Smooth muscle cell (in vitro differentiated cells): ENCODE measurements around the gene TBX19. TPM values are rescaled to one million over a fixed set of nuclear protein-coding genes. Genes with fewer than 3 reads are reported as not detected.

Experiments
- DNase-seq: peaks from one replicate; lab custom pipeline; 2025; ENCODE audit not compliant: unreplicated experiment; lab: John Stamatoyannopoulos, UW
- H2AFZ ChIP-seq: fragments of 200-600 bp; sonication (generic); 2 replicates; pipeline ENCODE4 v1.6.0; 2016; ENCODE audit warnings: antibody characterized with exemption, low read depth, mild to moderate bottlenecking
- H3F3A ChIP-seq: fragments of 200-600 bp; sonication (generic); 2 replicates; pipeline ENCODE4 v1.6.0; 2017; ENCODE audit warnings: antibody characterized with exemption, low read depth
- H3K27ac ChIP-seq: fragments of 200-600 bp; sonication (generic); 2 replicates; pipeline ENCODE4 v1.5.1; 2016; ENCODE audit warnings: low read depth, mild to moderate bottlenecking
- H3K27me3 ChIP-seq: fragments of 200-600 bp; sonication (generic); 2 replicates; pipeline ENCODE4 v1.6.1; 2016; ENCODE audit warnings: low read depth, mild to moderate bottlenecking
- H3K36me3 ChIP-seq: fragments of 200-600 bp; sonication (generic); 2 replicates; pipeline ENCODE4 v1.5.1; 2016; ENCODE audit warnings: low read depth
- H3K4me1 ChIP-seq: fragments of 200-600 bp; sonication (generic); 2 replicates; pipeline ENCODE4 v1.5.1; 2016; ENCODE audit warnings: low read depth
- H3K4me2 ChIP-seq: fragments of 200-600 bp; sonication (generic); 2 replicates; pipeline ENCODE4 v1.6.0; 2016; ENCODE audit warnings: mild to moderate bottlenecking
- H3K4me3 ChIP-seq: fragments of 200-600 bp; sonication (generic); 2 replicates; pipeline ENCODE4 v1.5.1; 2016; ENCODE audit warnings: mild to moderate bottlenecking
- H3K79me2 ChIP-seq: fragments of 200-600 bp; sonication (generic); 2 replicates; pipeline ENCODE4 v1.6.0; 2016; ENCODE audit warnings: low read depth, mild to moderate bottlenecking
- H3K9ac ChIP-seq: fragments of 200-600 bp; sonication (generic); 2 replicates; pipeline ENCODE4 v1.6.0; 2016; ENCODE audit warnings: low read depth
- H3K9me3 ChIP-seq: fragments of 200-600 bp; sonication (generic); replicated peaks from 2 replicates; pipeline ENCODE4 v1.5.1; 2016; ENCODE audit warnings: low read depth
- H4K20me1 ChIP-seq: fragments of 200-600 bp; sonication (generic); 2 replicates; pipeline ENCODE4 v1.6.0; 2016; ENCODE audit warnings: low read depth
- WGBS: methylation state at CpG from one replicate; pipeline ENCODE4 v1.1.7; 2016; ENCODE audit warnings: low lambda C conversion rate; 5-methylcytosine and 5-hydroxymethylcytosine counted together
- polyA plus RNA-seq: library from polyadenylated mRNA; unstranded; fragments of >200 nt; fragmentation: Nextera tagmentation; extraction: Ambion mirVana; gene quantifications from 2 replicates; pipeline ENCODE4 v1.2.1, GENCODE V29; 2016
- total RNA-seq: library from RNA; depleted of rRNA; stranded (reverse); fragments of >200 nt; gene quantifications from 2 replicates; pipeline ENCODE4 v1.2.3, GENCODE V29; 2014
- TF ChIP-seq, protein P1 (sequence below): fragments of 200-600 bp; sonication (generic); IDR thresholded peaks from 2 replicates; pipeline ENCODE4 v1.5.1; 2017; ENCODE audit warnings: borderline replicate concordance, mild to moderate bottlenecking, antibody characterized with exemption; ENCODE audit not compliant: insufficient read depth, poor library complexity, severe bottlenecking

TBX19 gene
- total and polyA plus RNA-seq, 2 experiments from 2014 or later = 0.47 to 3.9 TPM

DNA sequence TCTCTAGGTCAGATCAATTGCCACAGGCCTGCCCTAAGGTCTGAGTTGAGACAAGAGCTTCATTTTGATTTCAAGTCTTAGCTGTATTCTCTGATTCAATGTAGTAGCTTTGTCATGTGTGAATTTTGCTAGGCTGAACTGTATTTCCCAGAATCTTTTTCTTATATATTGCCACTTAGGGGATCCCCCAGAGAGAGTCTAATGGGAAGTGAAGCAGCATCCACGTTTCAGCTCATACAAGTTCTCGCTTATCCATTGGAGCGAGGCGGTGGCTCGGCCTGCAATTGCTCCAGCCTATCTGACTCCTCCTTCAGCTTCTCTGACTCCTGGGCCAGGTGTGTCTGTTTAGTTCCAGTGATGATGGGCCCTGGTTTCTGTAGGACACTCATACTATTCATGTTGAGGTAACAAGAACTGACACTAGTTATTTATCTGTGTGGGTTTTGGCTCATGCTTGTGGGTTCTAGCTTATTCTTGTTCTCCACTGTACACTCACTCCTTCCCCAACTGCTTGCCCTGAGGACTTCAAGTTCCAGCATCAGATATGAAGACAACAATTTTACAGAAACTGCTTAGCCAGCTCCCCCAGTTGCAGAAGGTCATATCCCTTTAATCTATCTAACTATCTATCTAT, 48.2 kb downstream of the TBX19 start:
- Histone ChIP-seq H3F3A (no peaks in the 10 kb centered on the region), H2AFZ (no peak overlapping the region), H3K79me2 (no peaks in the 10 kb centered on the region), H3K4me1 (peaks cover 1% of the 10 kb centered on the region), H3K27me3 (no peaks in the 10 kb centered on the region), H3K9ac (no peak overlapping the region), H4K20me1 (no peaks in the 10 kb centered on the region), H3K4me2 (no peak overlapping the region), H3K27ac (no peak overlapping the region), H3K36me3 (no peaks in the 10 kb centered on the region), H3K9me3 (no peaks in the 10 kb centered on the region), H3K4me3 (no peak overlapping the region)
- TF ChIP-seq, protein P1, sequence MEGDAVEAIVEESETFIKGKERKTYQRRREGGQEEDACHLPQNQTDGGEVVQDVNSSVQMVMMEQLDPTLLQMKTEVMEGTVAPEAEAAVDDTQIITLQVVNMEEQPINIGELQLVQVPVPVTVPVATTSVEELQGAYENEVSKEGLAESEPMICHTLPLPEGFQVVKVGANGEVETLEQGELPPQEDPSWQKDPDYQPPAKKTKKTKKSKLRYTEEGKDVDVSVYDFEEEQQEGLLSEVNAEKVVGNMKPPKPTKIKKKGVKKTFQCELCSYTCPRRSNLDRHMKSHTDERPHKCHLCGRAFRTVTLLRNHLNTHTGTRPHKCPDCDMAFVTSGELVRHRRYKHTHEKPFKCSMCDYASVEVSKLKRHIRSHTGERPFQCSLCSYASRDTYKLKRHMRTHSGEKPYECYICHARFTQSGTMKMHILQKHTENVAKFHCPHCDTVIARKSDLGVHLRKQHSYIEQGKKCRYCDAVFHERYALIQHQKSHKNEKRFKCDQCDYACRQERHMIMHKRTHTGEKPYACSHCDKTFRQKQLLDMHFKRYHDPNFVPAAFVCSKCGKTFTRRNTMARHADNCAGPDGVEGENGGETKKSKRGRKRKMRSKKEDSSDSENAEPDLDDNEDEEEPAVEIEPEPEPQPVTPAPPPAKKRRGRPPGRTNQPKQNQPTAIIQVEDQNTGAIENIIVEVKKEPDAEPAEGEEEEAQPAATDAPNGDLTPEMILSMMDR = no peak
- no peak for DNase-seq
- WGBS = 89% methylated on average over 5 of the region's 5 CpGs

DNA sequence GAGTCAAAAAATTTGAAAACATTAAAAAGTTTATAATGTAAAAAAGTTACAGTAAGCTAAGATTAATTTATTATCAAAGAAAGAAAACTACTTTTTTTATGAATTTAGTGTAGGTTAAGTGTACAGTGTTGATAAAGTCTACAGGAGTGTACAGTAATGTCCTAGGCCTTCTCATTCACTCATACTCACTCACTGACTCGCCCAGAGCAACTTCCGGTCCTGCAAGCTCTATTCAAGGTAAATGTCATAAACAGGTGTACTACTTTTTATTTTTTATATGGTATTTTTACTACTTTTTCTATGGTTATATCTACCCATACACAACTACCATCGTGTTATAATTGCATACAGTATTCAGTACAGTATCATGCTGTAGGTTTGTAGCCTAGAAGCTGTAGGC, 49.6 kb downstream of the TBX19 start:
- 95% methylated on average over 3 of the region's 3 CpGs for WGBS

DNA sequence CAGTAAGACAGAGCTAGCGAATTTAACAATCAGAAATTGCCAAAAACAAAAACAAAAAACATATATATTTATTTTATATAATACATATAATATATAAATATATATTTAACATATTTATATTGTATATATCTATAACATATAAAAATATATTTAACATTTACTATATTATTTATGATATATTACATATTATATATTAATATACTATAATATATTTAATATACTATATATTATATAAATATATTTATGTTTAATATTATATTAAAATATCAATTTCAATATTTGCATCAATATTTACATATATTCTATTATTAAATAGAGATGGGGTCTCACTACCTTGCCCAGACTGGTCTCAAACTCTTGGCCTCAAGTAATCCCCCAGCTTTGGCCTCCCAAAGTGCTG, 50.9 kb downstream of the TBX19 start:
- Histone ChIP-seq H3K27me3 (no peaks in the 10 kb centered on the region), H4K20me1 (no peaks in the 10 kb centered on the region), H3K9me3 (no peaks in the 10 kb centered on the region), H3K4me2 (no peak overlapping the region), H3K9ac (no peak overlapping the region), H3K79me2 (no peaks in the 10 kb centered on the region), H3K4me3 (no peak overlapping the region), H2AFZ (no peak overlapping the region), H3K4me1 (peaks cover 8% of the 10 kb centered on the region), H3K27ac (no peak overlapping the region), H3K36me3 (no peaks in the 10 kb centered on the region), H3F3A (no peaks in the 10 kb centered on the region)
- DNase-seq = no peak
- 82% methylated on average over 1 of the region's 1 CpG for WGBS
- TF ChIP-seq, protein P1 = no peak

More for the DNA sequence above, 49.6 kb downstream of the TBX19 start:
- Histone ChIP-seq H3K4me1 (peaks cover 8% of the 10 kb centered on the region), H2AFZ (no peak overlapping the region), H3K4me2 (no peak overlapping the region), H3F3A (no peaks in the 10 kb centered on the region), H3K36me3 (no peaks in the 10 kb centered on the region), H3K4me3 (no peak overlapping the region), H3K9ac (no peak overlapping the region), H3K27me3 (no peaks in the 10 kb centered on the region), H3K9me3 (no peaks in the 10 kb centered on the region), H3K79me2 (no peaks in the 10 kb centered on the region), H4K20me1 (no peaks in the 10 kb centered on the region), H3K27ac (no peak overlapping the region)
- TF ChIP-seq, protein P1 = no peak
- no peak for DNase-seq

DNA sequence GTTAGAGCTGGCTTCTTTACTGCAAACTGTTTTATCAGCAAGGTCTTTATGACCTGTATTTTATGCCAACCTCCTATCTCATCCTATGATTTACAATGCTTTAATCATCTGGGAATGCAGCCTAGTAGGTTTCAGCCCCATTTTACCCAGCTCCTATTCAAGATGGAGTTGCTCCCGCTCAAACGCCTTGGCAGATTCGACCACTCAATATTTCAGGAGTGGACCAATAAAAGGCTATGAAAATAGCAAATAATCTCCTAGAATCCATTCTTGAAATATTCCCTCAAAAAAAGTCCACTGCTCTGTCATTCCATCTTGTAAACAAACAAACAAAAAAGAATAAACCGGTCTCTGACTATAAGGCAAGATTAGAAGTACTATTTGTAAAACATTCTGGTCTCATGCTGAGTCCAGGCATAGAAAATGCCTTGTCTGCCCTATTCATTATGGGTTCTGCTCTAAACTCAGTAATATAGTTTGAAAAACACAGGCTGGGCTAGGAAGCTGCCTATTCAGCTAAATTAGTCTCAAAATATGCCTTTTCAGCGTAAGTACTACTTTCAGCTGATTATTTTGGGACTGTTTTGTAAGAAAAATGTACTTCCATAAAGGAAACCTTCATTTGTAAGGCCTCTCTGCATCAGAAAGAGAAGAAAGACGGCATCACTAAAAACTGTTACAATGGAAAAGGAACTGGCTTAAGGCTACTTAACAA, 53.0 kb downstream of the TBX19 start:
- 57% methylated on average over 6 of the region's 6 CpGs for whole genome bisulfite sequencing
- no peak for DNase-seq
- Histone ChIP-seq H3K9me3 (no peaks in the 10 kb centered on the region), H3K27me3 (no peaks in the 10 kb centered on the region), H4K20me1 (no peaks in the 10 kb centered on the region), H3K4me2 (no peak overlapping the region), H2AFZ (no peak overlapping the region), H3K36me3 (no peaks in the 10 kb centered on the region), H3K9ac (no peak overlapping the region), H3K27ac (no peak overlapping the region), H3F3A (no peaks in the 10 kb centered on the region), H3K4me3 (no peak overlapping the region), H3K79me2 (no peaks in the 10 kb centered on the region), H3K4me1 (peaks cover 8% of the 10 kb centered on the region)
- TF ChIP-seq, protein P1 = no peak
